ENCODE results near the gene AGO3. TPM values are rescaled to one million over a fixed set of nuclear protein-coding genes. Genes with fewer than 3 reads are reported as not detected.
"Not testable (repeated sequence)": the region's sequence is repeated elsewhere in the genome, so short reads cannot be mapped to it uniquely, and the experiment has no call there.

The AGO3 gene
- total and polyA plus RNA-seq, 7 donors: 2.2 to 17.6 (median 10.4) TPM

DNA sequence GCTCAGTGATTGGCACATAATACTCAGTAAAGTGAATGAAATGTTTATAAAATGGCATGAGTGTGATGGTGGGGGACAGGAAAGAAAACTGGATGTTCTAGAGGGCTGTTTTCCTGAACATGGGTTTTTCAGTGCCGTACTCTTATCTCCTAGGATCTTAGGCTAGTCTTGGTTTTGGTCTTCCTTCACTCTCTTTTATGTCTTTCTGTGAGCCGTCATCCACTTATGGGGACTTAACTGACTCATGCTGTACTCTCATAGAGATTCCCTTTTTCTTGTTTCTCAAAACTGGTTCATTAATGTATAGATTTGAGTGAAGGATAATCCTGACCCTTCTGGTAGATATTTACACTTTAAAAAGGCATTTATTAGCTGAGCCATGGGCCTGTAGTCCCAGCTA is 16.6 kb downstream of the AGO3 start:
- H3K9me3 ChIP-seq: no peaks in the 10 kb centered on the region
- H3K4me1 ChIP-seq: peaks cover 5% of the 10 kb centered on the region
- H3K27ac ChIP-seq: no peak overlapping the region
- TF ChIP-seq, protein P1, sequence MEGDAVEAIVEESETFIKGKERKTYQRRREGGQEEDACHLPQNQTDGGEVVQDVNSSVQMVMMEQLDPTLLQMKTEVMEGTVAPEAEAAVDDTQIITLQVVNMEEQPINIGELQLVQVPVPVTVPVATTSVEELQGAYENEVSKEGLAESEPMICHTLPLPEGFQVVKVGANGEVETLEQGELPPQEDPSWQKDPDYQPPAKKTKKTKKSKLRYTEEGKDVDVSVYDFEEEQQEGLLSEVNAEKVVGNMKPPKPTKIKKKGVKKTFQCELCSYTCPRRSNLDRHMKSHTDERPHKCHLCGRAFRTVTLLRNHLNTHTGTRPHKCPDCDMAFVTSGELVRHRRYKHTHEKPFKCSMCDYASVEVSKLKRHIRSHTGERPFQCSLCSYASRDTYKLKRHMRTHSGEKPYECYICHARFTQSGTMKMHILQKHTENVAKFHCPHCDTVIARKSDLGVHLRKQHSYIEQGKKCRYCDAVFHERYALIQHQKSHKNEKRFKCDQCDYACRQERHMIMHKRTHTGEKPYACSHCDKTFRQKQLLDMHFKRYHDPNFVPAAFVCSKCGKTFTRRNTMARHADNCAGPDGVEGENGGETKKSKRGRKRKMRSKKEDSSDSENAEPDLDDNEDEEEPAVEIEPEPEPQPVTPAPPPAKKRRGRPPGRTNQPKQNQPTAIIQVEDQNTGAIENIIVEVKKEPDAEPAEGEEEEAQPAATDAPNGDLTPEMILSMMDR (IDR thresholded peaks at IDR 0.05): no peak
- 90 to 94% (median 91%) methylated on average over 2 of the region's 2 CpGs for WGBS, 3 donors
- H3K4me3 ChIP-seq: no peak overlapping the region
- intact Hi-C loops (cut with DNase I): no loop called here
- no peaks in the 10 kb centered on the region for H3K27me3 ChIP-seq (ENCODE audit: insufficient read depth in 3 of 3, low read length in 2 of 3)
- DNase-seq: no peak
- ATAC-seq: no peak
- H3K36me3 ChIP-seq (ENCODE audit: insufficient read depth in 1 of 2, low read depth in 1 of 2): peaks cover 0 to 20% of the 10 kb centered on the region in 2 donors

DNA sequence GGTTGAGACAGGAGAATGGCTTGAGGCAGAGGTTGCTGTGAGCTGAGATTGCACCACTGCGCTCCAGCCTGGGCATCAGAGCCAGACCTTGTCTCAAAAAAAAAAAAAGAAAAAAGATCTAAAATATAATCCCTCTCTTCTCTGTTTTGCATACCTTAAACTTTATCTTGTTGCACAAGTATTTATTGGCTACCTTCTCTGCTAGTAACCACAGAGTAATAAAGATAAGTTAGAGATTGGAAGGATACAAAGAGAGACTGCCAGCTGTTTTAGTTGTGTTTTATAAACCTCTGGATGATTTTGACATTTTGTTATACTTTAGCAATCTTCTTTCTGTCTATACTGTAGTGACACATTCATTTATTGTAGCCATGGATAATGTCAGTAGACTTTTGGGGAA is 27.7 kb downstream of the AGO3 start:
- intact Hi-C loops (cut with DNase I): no loop called here
- WGBS, 3 donors: 100% methylated on average over 1 of the region's 1 CpG

DNA sequence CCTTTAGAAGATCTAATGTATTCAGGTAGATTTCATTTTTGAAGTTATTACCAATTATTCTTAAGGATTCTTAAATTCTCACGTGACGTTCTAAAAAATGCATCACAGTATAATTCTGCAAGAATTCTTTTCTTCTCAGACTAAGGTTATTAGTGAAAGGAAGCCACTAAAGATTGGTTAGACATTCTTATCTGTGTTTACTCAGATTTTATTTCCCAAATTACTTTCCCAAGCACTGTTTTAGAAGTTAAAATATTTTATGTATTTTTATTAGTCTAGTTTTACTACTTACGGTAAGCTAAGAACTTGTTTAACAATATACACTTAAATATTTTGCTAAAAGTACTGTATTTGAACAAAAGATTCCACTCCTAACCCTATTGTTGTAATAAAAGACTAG is 28.4 kb downstream of the AGO3 start:
- no peak overlapping the region for H3K4me3 ChIP-seq
- no peak overlapping the region for H3K27ac ChIP-seq
- peaks cover 0 to 8% of the 10 kb centered on the region in 2 donors for H3K36me3 ChIP-seq (ENCODE audit: insufficient read depth in 1 of 2, low read depth in 1 of 2)
- H3K4me1 ChIP-seq: no peaks in the 10 kb centered on the region
- TF ChIP-seq, protein P1 (IDR thresholded peaks at IDR 0.05): no peak
- ATAC-seq (no peak), DNase-seq (no peak)
- intact Hi-C loops (cut with DNase I): no loop called here
- no peaks in the 10 kb centered on the region for H3K9me3 ChIP-seq
- WGBS, 3 donors: 86 to 93% (median 86%) methylated on average over 3 of the region's 3 CpGs
- no peaks in the 10 kb centered on the region for H3K27me3 ChIP-seq (ENCODE audit: insufficient read depth in 3 of 3, low read length in 2 of 3)

More for the DNA sequence above, 27.7 kb downstream of the AGO3 start:
- H3K9me3 ChIP-seq: no peaks in the 10 kb centered on the region
- no peak overlapping the region for H3K4me3 ChIP-seq
- H3K36me3 ChIP-seq (ENCODE audit: insufficient read depth in 1 of 2, low read depth in 1 of 2): peaks cover 0 to 8% of the 10 kb centered on the region in 2 donors
- TF ChIP-seq, protein P1 (IDR thresholded peaks at IDR 0.05): no peak
- ATAC-seq (no peak), DNase-seq (no peak)
- H3K4me1 ChIP-seq: no peaks in the 10 kb centered on the region
- no peaks in the 10 kb centered on the region for H3K27me3 ChIP-seq (ENCODE audit: insufficient read depth in 3 of 3, low read length in 2 of 3)
- H3K27ac ChIP-seq: no peak overlapping the region

DNA sequence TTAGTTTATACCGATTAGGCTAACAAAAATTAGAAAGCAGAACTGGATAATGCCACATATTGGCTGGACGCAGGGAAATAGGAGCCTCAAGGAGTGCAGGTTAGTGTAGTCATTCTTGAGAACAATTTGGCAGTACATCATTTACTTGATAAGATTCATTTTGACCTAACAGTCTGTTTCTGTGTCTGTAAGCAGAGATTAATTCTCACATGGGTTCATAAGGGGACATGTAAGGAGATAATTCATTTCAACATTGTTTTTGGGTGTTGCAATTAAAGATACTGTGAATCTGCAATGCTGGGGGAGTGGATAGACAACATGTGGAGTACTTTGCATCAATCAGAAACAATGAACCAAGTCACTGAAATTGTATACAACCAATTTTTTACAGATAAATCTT is 32.0 kb downstream of the AGO3 start:
- ATAC-seq: no peak
- H3K4me1 ChIP-seq: no peaks in the 10 kb centered on the region
- 62 to 89% (median 69%) methylated on average over 2 of the region's 2 CpGs for WGBS, 3 donors
- TF ChIP-seq, protein P1 (IDR thresholded peaks at IDR 0.05): no peak
- H3K27me3 ChIP-seq (ENCODE audit: insufficient read depth in 3 of 3, low read length in 2 of 3): no peaks in the 10 kb centered on the region
- DNase-seq: no peak
- peaks cover 0 to 7% of the 10 kb centered on the region in 2 donors for H3K36me3 ChIP-seq (ENCODE audit: insufficient read depth in 1 of 2, low read depth in 1 of 2)
- H3K27ac ChIP-seq: no peak overlapping the region
- H3K4me3 ChIP-seq: no peak overlapping the region
- intact Hi-C loops (cut with DNase I): no loop called here
- no peaks in the 10 kb centered on the region for H3K9me3 ChIP-seq

DNA sequence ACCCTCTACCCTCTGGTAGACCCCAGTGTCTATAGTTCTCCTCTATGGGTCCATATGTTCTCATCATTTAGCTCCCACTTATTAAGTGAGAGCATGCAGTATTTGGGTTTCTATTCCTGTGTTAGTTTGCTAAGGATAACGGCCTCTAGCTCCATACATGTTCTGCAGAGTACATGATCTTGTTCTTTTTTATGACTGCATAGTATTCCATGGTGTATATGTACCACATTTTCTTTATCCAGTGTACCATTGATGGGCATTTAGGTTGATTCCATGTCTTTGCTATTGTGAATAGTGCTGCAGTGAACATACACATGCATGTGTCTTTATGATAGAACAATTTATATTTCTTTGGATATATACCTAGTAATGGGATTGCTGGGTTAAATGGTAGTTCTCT is 33.4 kb downstream of the AGO3 start:
- WGBS, 3 donors: 93 to 100% (median 100%) methylated on average over 1 of the region's 1 CpG
- intact Hi-C loops (cut with DNase I); H3K4me3 ChIP-seq; H3K9me3 ChIP-seq; DNase-seq; H3K27ac ChIP-seq; ATAC-seq; H3K27me3 ChIP-seq (ENCODE audit: insufficient read depth in 3 of 3, low read length in 2 of 3); H3K4me1 ChIP-seq: not testable (repeated sequence)
- H3K36me3 ChIP-seq (ENCODE audit: insufficient read depth in 1 of 2, low read depth in 1 of 2): peaks cover 0 to 13% of the 10 kb centered on the region in 2 donors
